Kasumi-1 (cell line): Measurements from ENCODE around the gene DOCK2.

Source experiments
- DNase-seq, 2 experiments: peaks; one replicate each; lab custom pipeline; 2025; lab: John Stamatoyannopoulos, UW

The DOCK2 gene

DNA sequence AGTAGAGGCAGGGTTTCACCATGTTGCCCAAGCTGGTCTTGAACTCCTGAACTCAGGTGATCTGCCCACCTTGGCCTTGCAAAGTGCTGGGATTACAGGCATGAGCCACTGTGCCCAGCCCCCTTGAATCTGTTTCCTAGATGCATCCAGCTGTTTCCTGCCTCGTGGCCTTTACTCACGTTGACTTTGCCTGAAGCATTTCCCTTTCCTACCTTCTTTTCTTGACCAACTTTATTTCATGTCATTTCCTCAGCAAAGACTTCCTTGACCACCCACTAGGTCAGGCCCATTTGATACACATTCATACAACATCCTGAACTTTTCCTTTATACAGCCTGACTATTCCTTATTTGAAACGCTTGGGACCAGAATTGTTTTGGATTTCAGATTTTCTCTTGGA is 51.0 kb downstream of the DOCK2 start:
- DNase-seq, result no peak

DNA sequence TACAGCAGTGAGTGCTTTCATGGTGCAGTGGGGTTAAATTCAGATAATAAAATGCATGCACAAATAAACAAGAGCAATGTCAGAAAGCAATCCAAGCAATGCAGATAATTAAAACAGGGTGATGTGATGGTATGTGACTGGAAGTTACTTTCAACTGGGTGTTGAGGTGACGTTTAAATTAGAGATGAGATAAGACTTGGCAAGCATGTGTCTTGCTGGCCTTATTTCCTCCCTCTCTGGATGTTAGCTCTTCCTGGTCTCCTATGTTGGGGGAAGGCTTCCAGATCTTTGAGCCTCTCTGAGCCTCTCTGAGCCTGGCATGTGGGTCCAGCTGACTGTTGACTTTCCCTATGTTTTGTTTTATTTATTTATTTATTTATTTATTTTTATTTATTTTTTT is 54.4 kb downstream of the DOCK2 start:
- no peak for DNase-seq

DNA sequence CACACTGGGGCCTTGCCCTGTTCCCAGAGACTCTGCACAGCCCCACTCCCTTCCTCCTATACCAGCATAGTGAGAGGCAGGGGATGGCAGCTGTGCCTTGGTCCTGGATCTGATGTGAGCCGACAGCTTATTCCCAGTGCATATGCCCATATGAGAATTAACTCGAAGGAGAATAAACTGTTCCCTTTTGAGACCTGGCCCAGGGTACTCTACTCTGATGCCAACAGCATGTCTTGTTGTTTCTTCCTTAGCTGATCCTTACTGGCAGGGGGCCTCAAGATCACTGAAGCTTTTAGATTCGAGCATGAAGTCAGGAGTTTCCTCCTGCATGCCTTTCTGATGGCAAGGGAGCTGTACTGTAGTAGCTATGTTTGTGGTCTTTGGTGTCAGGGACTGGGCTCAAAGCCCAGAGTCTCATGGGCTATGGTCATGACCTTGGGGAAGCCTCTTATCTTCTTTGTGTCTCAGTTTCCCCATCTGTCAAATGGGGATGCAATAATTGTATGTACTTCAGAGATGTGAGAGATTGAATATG is 57.1 kb downstream of the DOCK2 start:
- no peak for DNase-seq

DNA sequence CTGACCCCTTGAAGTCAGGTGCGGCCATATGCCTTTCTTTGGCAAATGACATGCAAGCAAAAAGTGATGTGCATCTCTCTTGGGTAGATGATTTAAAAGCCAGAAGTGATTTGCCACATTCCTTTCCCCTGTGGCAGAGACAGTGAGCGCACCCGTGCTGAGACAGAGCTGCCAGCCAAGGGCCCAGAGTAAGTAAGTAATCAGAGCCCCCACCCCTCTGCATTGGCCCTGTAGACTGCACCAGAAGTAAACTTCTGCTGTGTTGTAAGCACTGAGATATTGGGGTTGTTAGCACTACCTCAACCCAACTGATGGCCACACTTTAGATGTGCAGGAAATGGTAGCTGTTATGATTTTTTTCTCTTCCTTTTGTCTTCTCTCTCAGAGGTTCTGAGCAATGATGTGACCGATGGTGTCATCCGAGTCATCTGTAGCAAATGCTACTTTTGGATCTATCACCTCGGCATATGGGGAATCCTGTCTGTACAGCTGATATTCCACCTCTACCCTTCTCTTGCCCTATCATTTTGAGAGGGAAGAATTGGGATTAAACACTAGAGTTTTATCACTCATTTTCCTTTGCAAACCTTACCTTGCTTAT is 58.0 kb downstream of the DOCK2 start:
- no peak for DNase-seq

DNA sequence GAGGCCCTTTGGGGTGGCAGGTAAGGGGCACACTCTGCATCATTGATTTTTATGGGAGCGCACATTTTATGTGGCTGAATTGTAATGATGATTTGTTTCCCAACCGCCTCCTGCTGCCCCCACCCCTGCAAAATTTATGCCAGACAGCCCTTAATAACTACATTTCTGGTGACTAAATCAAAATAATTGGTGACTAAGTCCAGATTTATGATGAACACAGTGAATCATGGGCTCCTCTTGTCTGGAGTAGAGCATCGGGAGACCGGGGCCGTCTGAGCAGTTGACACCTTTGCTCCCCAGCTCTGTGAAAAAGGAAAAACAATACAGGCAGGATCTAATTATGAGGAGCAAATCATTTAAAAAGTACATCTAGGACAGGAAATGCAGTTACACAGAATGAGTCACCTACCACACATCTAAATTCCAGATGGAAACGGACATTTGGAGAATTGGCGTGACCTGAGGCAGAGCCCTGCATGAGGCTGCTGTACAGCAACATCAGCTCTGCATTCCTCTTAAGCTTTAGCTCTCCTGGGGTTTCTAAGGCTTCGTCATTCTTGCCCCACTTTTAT is 58.9 kb downstream of the DOCK2 start:
- DNase-seq, result no peak

DNA sequence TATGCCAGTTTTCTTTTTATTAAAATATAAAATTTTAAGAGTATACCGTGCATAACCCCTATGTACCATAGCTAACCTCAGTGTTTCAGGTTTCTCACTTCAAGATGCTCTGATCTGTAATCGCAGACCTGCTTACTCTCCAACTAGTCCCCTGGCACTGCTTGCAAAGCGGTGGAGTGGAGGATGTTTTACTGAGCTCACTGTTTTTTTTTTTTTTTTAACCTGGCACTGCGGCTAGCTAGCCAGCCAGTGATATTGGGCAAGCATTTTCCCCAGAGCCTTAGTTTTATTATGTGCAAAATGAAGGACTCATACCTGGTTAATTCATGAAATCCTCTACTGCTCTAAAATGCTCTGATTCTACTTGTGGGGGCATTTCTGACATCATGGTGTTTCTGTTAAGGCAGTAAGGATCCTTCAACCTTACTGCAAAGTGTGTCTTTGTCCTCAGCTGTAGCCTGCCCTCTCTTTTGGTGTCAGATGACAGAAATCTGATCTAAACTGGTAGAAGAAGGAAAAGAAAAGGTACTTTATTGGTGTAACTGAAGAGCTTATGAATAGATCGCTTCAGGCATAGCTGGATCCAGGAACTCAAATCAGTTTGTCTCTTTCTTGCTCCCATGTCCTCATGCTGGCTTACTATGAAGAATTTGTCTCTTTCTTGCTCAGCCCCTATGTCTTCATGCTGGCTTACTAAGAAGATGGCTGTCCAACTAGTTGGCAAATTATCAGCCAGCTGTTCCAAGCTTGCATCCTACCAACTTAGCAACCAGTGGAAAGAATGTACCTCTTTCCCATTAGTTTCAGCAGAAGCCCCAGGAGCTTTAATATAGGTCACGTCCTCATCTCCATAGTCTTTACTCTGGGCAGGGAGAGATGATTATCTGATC is 59.8 kb downstream of the DOCK2 start:
- no peak for DNase-seq

DNA sequence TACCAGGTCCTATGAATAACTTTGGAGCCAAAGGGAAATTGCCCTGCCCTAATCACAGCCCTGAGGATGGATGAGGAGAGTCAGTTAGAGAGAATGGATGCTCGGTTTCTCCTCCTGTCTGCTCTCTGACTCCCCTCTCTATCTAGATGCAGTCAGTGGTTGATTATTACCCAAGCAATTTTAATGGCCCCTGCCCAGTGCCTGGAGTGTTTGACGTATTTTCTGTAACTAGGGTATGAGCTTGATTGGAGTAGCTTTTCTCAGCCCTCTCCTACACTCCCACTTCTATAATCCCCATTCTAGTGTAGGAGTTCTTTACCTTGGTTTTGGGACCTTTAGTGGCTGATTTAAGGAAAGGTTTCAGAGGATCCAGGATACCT is 60.4 kb downstream of the DOCK2 start:
- DNase-seq, result no peak

DNA sequence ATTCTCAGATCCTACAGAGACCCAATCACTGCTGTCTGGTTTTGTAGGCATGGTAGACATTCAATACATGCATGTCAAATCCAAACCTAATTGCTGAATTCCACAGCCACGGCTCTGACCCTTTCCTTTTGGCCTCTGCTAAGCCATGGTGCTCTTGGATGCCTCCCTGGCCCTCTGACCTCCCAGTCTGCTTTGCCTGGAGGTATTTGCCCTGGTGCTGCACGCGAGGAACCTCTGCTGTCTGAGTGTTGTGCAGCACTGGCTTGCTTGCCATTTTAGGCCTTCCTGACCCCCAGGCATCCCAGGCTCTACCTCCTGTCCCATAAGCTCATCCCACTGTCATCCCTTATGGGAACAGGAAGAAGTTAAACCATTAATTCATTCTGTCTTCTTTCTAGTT is 60.9 kb downstream of the DOCK2 start:
- DNase-seq, result no peak

DNA sequence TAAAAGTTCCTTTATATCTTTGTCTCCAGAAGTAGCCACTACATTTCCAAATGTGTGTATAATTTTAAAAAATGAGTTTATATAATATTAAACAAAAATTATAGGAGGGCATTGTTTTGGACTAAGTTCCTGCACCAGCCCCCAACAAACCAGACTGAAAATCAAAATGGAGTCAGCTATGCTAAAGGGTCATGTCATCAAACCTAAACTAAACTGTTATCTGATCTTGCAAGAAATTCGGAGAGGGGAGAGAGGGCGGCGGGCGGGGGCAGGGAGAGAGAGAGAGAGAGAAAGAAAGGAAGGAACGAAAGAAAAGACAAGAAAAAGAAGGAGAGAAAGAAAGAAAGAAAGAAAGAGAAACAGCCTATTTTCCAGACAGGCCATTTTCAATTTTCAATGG is 63.5 kb downstream of the DOCK2 start:
- no peak for DNase-seq

DNA sequence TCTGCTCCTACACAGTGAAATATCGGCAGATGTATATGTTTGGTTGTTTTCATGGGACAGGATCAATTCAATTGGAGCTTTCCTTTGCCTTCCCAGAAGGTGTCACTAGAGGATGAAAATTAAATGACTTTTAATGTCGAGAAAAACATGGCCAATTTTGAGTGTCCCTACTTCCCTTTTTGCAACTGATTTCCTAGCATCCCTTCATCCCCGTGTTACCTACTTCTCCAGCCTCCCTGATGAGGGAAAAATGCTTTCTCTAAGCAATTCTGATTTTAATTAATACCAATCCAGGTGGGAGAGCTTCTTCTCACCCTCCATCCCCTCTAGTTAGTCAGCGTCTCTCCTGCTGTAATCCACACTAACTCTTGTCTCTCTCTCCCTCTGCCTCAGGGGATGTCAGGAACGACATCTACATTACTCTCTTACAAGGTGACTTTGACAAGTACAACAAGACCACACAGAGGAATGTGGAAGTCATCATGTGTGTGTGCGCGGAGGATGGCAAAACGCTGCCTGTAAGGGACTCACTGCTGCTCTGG is 64.9 kb downstream of the DOCK2 start:
- peak; percentile 18 to 40 for DNase-seq

DNA sequence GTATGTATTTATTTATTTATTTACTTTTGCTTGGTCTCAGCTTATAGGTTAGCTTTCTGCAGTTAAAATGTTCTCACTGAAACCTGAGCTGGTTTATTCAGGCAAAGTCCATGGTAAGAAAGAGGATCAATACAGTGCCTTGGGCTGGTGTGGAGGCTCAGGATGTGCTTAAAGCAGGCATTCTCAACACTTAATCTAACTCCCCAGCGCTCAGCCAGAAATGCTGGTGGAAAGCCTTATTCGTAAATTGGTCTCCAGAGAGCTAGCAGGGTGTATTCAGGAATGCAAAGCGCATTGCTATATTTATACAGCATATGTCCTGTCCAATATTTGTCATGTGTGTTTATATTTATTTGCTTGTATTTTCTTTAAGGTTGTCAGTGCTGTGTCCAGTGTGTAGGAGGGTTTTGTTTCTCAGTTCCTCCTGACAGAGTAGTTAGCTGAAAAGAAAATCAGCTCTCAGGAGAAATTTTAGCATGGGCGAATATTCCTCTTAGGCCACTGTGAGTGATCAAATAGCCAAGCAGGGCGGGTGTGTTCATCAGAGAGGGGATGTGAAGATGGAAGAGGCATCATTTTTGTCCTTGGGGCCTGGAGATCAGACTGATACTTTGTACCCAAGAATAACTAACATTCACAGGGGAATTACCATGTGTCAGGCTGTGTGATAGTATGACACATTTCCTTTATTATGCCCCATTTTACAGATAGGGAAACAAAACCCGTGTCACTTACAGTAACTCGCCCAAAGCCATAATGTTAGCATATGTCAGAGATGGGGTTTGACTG is 65.8 kb downstream of the DOCK2 start:
- DNase-seq, result no peak

DNA sequence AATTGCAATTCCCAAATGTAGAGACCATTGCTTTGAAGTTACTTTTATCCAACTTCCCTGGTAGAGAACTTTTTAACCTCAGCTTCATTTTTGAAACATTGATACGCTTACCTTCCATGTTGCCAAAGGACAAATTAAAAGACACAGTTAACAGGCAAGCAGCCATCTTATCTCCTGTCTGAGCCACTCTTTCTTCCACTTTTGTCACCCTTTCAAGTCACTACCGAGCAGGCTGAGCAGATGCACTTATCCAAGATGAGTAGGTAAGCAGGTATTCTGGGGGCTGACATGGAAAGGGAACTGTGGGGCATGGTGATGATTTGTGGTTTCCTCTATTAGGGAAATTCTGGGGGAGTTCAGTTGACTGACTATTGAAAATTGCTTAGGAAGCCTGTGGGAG is 66.7 kb downstream of the DOCK2 start:
- DNase-seq, result no peak

DNA sequence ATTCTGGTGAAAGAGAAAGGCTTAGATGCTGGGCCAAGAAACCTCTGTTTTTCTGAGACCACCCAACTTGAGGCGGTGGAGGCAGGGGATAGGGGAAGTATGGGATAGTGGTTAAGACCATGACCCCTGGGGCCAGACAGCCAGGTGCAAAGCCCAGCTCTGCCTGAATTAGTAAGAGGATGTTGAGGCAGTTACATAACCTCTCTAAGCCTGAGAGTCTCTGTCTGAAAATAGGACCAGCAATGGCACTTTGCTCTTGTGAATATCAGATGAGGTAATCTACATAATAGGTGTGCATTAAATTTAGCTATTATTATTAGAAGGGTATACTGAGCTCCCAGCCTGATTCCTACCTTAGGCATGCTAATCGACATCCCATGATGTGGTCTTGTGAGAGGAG is 68.2 kb downstream of the DOCK2 start:
- no peak for DNase-seq

DNA sequence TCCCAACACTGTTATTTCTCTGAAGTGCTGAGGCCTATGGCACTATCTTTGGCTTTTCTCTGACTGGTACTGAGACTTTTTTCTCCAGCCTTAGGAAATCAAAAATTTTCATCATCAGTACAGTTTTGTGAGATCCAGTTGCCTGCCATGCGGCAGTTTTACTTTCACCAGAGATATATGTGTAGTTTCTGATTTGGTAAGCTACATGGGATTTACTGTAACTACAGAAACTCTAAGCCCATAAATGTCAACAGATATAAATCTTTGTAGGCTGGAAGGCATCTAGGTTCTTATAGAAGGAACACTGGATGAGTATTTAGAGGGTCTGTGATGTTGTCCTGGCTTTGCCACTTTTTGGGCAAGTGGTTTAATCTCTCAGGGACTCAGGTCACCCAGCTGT is 69.0 kb downstream of the DOCK2 start:
- no peak for DNase-seq

DNA sequence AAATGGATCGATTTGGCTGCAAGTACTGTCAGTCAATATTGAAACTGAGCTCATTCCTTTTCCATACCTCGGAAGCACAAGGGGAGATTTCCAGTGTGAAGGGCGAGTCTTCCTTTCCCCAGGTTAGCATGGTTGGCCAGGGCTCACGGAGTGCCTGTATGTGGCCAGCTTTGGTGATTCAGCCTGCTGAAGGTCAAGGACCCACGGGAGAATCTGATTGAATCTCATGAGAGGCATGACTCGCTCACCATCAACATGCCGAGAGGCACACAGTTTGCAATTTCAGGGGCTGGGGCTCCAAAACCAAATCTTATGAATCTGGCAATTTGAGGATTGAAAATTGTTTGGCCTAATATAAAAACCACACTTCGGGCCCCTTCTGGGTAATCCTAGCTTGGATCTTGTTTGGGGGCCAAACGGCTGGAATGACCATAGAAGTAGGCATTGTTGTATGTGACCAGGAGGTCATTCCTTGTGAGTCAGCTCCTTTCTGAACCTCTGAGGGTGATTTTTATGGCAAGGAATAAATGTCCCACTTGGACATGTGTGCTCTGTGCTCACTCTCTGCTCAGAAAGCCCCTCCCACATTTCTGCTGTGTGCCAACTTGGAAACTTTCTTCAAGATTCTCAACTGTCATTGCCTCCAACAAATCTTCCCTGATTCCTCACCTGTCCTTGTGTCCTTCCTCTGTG is 69.8 kb downstream of the DOCK2 start:
- DNase-seq, result no peak

DNA sequence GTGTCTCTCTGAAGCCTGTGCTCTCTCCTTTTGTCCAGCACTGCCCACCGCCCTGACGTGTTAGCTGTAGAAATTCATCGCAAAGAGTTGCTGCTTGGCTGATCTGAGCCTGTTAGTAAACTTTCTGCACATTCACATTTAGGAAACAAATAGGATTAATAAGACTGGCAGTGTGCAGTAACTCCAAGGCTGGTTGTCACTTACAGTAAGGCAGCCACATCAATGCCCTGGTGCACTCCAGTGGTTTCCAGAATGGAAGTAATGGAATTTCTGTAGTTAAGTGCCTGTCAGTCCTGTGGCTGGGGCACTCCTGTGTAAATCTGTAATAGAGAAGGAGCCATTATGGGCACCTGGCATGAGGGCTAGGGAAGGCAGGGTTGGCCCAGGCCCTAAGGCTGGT is 70.6 kb downstream of the DOCK2 start:
- DNase-seq, result no peak

DNA sequence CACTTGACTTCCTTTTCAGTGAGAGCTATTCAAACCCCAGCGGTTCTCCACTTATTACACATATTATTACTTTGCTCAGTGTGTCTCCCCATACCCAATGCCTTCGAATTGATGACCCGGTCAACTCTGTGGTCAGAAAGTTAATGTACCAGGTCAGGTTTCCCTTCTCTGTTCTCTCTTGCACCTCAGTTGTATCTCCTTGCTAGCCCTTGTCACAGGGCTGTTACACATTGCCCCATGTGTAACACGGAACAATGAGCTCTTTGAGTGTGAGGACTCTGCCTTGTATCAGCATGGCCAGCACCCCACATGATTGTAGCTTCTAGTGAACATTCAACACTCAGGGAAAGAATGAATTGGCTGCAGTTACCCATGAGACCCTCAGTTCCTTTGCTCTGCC is 73.6 kb downstream of the DOCK2 start:
- DNase-seq, result no peak

DNA sequence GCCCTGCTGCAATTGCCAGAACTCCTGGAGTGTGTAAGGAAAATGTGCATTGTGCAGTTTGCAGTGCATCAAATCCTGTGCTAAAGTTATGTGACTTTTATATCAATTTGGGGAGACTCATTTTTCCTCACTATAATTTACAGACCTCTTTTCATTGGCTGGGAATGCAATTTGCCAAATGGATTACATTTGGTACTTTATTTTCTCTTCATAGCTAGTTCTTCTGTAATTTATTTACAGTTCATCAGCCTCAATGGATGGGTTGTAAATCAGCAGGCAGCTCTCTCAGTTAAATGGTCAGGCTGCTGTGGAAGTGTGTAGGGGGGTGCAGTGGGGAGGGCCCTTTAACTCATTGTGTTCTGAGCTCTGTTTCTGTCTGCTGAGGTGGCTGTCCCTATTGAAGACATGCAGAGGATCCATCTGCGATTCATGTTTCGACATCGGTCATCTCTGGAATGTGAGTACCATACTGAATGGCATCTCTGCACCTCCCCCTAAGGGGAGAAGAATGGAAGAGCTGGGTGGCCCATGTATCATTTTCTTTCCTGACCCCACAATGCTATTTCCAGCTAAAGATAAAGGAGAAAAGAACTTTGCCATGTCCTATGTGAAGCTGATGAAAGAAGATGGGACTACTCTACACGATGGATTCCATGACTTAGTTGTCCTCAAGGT is 74.6 kb downstream of the DOCK2 start:
- no peak for DNase-seq

DNA sequence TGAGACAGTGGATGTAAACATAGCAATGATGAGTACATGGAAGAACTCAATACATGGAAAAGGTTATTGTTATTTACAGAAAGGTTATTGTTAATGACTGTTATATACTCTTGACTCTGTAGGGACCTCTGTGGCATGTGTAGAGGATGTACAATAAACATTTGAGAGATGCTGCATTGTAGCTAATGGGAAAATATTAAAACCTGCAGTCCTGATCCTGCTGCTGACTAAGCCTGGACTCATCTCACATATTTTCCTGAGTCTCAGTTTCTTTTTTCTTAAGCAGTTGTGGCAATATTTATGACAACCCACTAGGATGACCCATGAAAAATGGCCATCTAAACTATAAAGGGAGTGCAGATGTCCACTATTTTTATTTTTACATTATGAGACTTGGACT is 75.4 kb downstream of the DOCK2 start:
- no peak for DNase-seq

DNA sequence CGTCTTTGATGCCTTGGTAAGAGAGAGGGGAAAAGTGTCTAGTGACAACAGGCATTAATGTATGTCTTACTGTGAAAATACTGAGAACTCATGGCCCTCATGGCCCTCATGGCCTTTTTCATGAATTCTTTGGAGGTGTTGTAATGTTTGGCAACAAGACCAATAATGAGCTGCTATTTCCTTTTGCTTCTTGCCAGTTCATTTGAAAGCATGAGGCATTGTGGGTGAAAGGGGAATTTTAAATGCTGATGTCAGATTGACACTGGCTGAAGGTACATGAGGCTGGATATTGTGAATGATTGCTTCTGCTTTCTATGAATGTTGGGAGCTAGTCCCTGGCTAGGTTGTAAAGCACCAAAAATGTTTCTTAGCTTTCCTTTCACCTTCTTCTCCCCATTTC is 79.2 kb downstream of the DOCK2 start:
- no peak for DNase-seq

DNA sequence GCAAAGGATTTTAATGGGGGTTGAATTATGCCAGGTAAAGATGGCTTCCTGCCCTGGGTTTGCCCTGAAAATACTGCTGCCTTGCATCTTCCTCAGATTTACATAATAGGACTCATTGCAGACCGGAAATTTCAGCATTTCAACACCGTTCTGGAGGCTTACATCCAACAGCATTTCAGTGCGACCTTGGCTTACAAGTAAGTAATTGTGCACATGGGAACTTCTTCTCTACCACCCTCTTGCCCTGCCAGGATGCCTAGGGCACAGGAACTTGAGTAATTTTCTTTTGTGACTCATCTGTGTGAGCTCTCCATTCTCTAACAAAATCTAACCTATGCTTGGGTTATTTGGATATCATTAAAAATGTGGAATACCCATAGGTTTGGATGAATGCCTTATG is 80.2 kb downstream of the DOCK2 start:
- no peak for DNase-seq
